Suprapubic skin (tissue), 4 donors: Measurements from ENCODE around the gene SH3BP2. TPM values are rescaled to one million over a fixed set of nuclear protein-coding genes. Genes with fewer than 3 reads are reported as not detected.

Experiments used
- DNase-seq, 2 donors: peaks; one replicate each; pipeline ENCODE4 v3.0.0-alpha.2; 2019; ENCODE audit warnings: low spot score in 2 of 2
- H3K27ac ChIP-seq: fragments of 200-600 bp; sonication (generic); one replicate; pipeline ENCODE4 v1.5.1; 2019
- H3K27me3 ChIP-seq: fragments of 200-600 bp; sonication (generic); one replicate; pipeline ENCODE4 v1.5.1; 2019
- H3K36me3 ChIP-seq: fragments of 200-600 bp; sonication (generic); one replicate; pipeline ENCODE4 v1.5.1; 2019
- H3K4me1 ChIP-seq: fragments of 200-600 bp; sonication (generic); one replicate; pipeline ENCODE4 v1.5.1; 2019
- H3K4me3 ChIP-seq: fragments of 200-600 bp; sonication (generic); one replicate; pipeline ENCODE4 v1.5.1; 2019; ENCODE audit warnings: mild to moderate bottlenecking
- H3K9me3 ChIP-seq: fragments of 200-600 bp; sonication (generic); one replicate; pipeline ENCODE4 v1.5.1; 2019
- CTCF ChIP-seq, 2 donors: fragments of 200-600 bp in 1 of 2; fragments of 450-650 bp in 1 of 2; sonication (generic) in 1 of 2; IDR thresholded peaks; one replicate each; pipeline ENCODE4 v1.5.1; 2016 to 2019; ENCODE audit warnings: antibody characterized with exemption in 2 of 2, mild to moderate bottlenecking in 1 of 2, moderate library complexity in 1 of 2
- EP300 ChIP-seq: sonication (generic); formaldehyde crosslinking; IDR thresholded peaks from one replicate; pipeline ENCODE4 v1.6.1; 2017; ENCODE audit warnings: antibody characterized with exemption
- POLR2A ChIP-seq, 2 donors: fragments of 450-650 bp; IDR thresholded peaks; one replicate each; pipeline ENCODE4 v1.6.1; 2017; ENCODE audit warnings: antibody characterized with exemption in 2 of 2, mild to moderate bottlenecking in 2 of 2, moderate library complexity in 2 of 2
- POLR2AphosphoS5 ChIP-seq, 3 donors: sonication (generic); formaldehyde crosslinking; IDR thresholded peaks; one replicate each; pipeline ENCODE4 v1.6.1; 2017; ENCODE audit warnings: antibody characterized with exemption in 3 of 3
- WGBS: methylation state at CpG from one replicate; pipeline ENCODE4 v1.1.5; 2018; 5-methylcytosine and 5-hydroxymethylcytosine counted together
- total RNA-seq, 4 donors: library from RNA; depleted of rRNA; stranded (reverse); fragments of >200 nt; gene quantifications; one replicate each; pipeline ENCODE4 v1.1.0, GENCODE V29; 2016

SH3BP2 gene
- total RNA-seq, 4 donors from 2014 or later, result 116 to 709 (median 162) TPM

GRCh38 chr4:2824836-2825381 is 32.0 kb downstream of the SH3BP2 start:
- Histone ChIP-seq H3K4me1 (peaks cover 10% of the 10 kb centered on the region), H3K9me3 (no peaks in the 10 kb centered on the region), H3K4me3 (no peak overlapping the region), H3K27ac (no peak overlapping the region), H3K36me3 (peaks cover 95% of the 10 kb centered on the region), H3K27me3 (no peaks in the 10 kb centered on the region)
- 78% methylated on average over 3 of the region's 17 CpGs for WGBS
- peak in 1 of 2 donors; percentile 66 for DNase-seq
- no peak for TF ChIP-seq EP300
- no peak for TF ChIP-seq POLR2AphosphoS5 (IDR thresholded peaks at IDR 0.05)
- TF ChIP-seq POLR2A (IDR thresholded peaks at IDR 0.05), result no peak
- TF ChIP-seq CTCF (IDR thresholded peaks at IDR 0.05), result no peak

GRCh38 chr4:2825740-2826139 is 32.9 kb downstream of the SH3BP2 start:
- WGBS, result 95% methylated on average over 3 of the region's 13 CpGs

GRCh38 chr4:2827071-2827873 is 34.4 kb downstream of the SH3BP2 start:
- no peak overlapping the region for H3K4me3 ChIP-seq
- no peaks in the 10 kb centered on the region for H3K9me3 ChIP-seq
- H3K27me3 ChIP-seq, result no peaks in the 10 kb centered on the region
- H3K4me1 ChIP-seq, result peaks cover 10% of the 10 kb centered on the region
- peak in 1 of 2 donors; percentile 67 for DNase-seq
- peaks cover 97% of the 10 kb centered on the region for H3K36me3 ChIP-seq
- H3K27ac ChIP-seq, result no peak overlapping the region
- 93% methylated on average over 24 of the region's 31 CpGs for WGBS
- TF ChIP-seq EP300, result no peak
- TF ChIP-seq CTCF (IDR thresholded peaks at IDR 0.05), result no peak
- TF ChIP-seq POLR2A (IDR thresholded peaks at IDR 0.05), result no peak
- TF ChIP-seq POLR2AphosphoS5 (IDR thresholded peaks at IDR 0.05), result no peak

More at GRCh38 chr4:2825740-2826139, 32.9 kb downstream of the SH3BP2 start:
- Histone ChIP-seq H3K36me3 (peaks cover 96% of the 10 kb centered on the region), H3K27me3 (no peaks in the 10 kb centered on the region), H3K4me1 (peaks cover 10% of the 10 kb centered on the region), H3K4me3 (no peak overlapping the region), H3K27ac (no peak overlapping the region), H3K9me3 (no peaks in the 10 kb centered on the region)
- peak; percentile 60 to 72 for DNase-seq
- TF ChIP-seq POLR2AphosphoS5 (IDR thresholded peaks at IDR 0.05) (no peak), CTCF (IDR thresholded peaks at IDR 0.05) (no peak), EP300 (no peak), POLR2A (IDR thresholded peaks at IDR 0.05) (no peak)

- DNase-seq, result peak in 1 of 2 donors; percentile 73
- Histone ChIP-seq H3K27me3 (no peaks in the 10 kb centered on the region), H3K9me3 (no peaks in the 10 kb centered on the region), H3K27ac (no peak overlapping the region), H3K4me1 (peaks cover 3% of the 10 kb centered on the region), H3K4me3 (no peak overlapping the region), H3K36me3 (peaks cover 97% of the 10 kb centered on the region)
- 86% methylated on average over 24 of the region's 24 CpGs for WGBS
- TF ChIP-seq POLR2AphosphoS5 (IDR thresholded peaks at IDR 0.05), result no peak
- no peak for TF ChIP-seq EP300
- TF ChIP-seq CTCF (IDR thresholded peaks at IDR 0.05), result no peak
Observed at GRCh38 chr4:2827874-2828751, 35.2 kb downstream of the SH3BP2 start.
